PC-9 (cell line): ENCODE results near the gene UNC13C. TPM values are rescaled to one million over a fixed set of nuclear protein-coding genes. Genes with fewer than 3 reads are reported as not detected.

Experiments used
- BruUV-seq: library from RNA; stranded (reverse); fragments of 400-500 nt; replicated peaks from 2 replicates; lab custom pipeline; 2021; lab: Mats Ljungman, UMichigan
- CTCF ChIA-PET: fragments of 300-600 bp; sonication (Branson Sonifier 250); formaldehyde crosslinking; loops from one replicate; lab custom pipeline; 2022; ENCODE audit warnings: antibody characterized with exemption; lab: Charles Lee
- POLR2A ChIA-PET: fragments of 300-600 bp; sonication (Branson Sonifier 250); formaldehyde crosslinking; loops from one replicate; lab custom pipeline; 2022; ENCODE audit warnings: antibody characterized with exemption; ENCODE audit not compliant: unreplicated experiment; lab: Charles Lee
- DNase-seq, 2 experiments: peaks; one replicate each; pipeline versions ENCODE4 v3.0.0 to v3.0.0-alpha.2; 2015 to 2022; ENCODE audit warnings: mixed read lengths in 1 of 2
- H2AFZ ChIP-seq: fragments of 200-600 bp; sonication (generic); 2 replicates; pipeline ENCODE4 v1.8.1; 2017; ENCODE audit warnings: antibody characterized with exemption
- H3F3A ChIP-seq: fragments of 200-600 bp; sonication (generic); 2 replicates; pipeline ENCODE4 v1.8.1; 2017; ENCODE audit warnings: antibody characterized with exemption, mild to moderate bottlenecking, low read depth; ENCODE audit not compliant: insufficient read depth
- H3K27ac ChIP-seq: fragments of 200-600 bp; sonication (generic); 2 replicates; pipeline ENCODE4 v1.6.1; 2016; ENCODE audit warnings: mixed run types
- H3K27me3 ChIP-seq: fragments of 200-600 bp; sonication (generic); 2 replicates; pipeline ENCODE4 v1.6.1; 2016; ENCODE audit warnings: low read depth, mixed run types; ENCODE audit not compliant: insufficient read depth
- H3K36me3 ChIP-seq: fragments of 200-600 bp; sonication (generic); 2 replicates; pipeline ENCODE4 v1.6.1; 2016; ENCODE audit warnings: low read depth, mixed run types
- H3K4me1 ChIP-seq: fragments of 200-600 bp; sonication (generic); replicated peaks from 2 replicates; pipeline ENCODE4 v1.6.1; 2016; ENCODE audit warnings: mixed run types; ENCODE audit not compliant: insufficient read depth
- H3K4me2 ChIP-seq: fragments of 200-600 bp; sonication (generic); 2 replicates; pipeline ENCODE4 v1.6.1; 2017; ENCODE audit warnings: mixed run types
- H3K4me3 ChIP-seq: fragments of 200-600 bp; sonication (generic); 2 replicates; pipeline ENCODE4 v1.6.1; 2016; ENCODE audit warnings: mixed run types
- H3K79me2 ChIP-seq: fragments of 200-600 bp; sonication (generic); 2 replicates; pipeline ENCODE4 v1.6.1; 2017; ENCODE audit warnings: low read depth, mixed run types
- H3K9me2 ChIP-seq: fragments of 200-600 bp; sonication (generic); 2 replicates; pipeline ENCODE4 v1.8.1; 2017; ENCODE audit warnings: mild to moderate bottlenecking; ENCODE audit not compliant: insufficient read depth
- H3K9me3 ChIP-seq: fragments of 200-600 bp; sonication (generic); 2 replicates; pipeline ENCODE4 v1.8.1; 2016; ENCODE audit warnings: low read depth; ENCODE audit not compliant: insufficient read depth
- H4K20me1 ChIP-seq: fragments of 200-600 bp; sonication (generic); 2 replicates; pipeline ENCODE4 v1.8.1; 2017; ENCODE audit not compliant: insufficient read depth
- CTCF ChIP-seq: fragments of 200-600 bp; sonication (generic); conservative IDR thresholded peaks from 2 replicates; pipeline ENCODE4 v1.6.1; 2017; ENCODE audit warnings: mixed run types, antibody characterized with exemption, mild to moderate bottlenecking, moderate library complexity
- EZH2 ChIP-seq: fragments of 200-600 bp; sonication (generic); IDR thresholded peaks from 2 replicates; pipeline ENCODE4 v1.8.0; 2017; ENCODE audit warnings: antibody characterized with exemption, low read depth
- intact Hi-C: fragments of 100-400 bp; cut with micrococcal nuclease; formaldehyde crosslinking; loops from one replicate; pipeline ENCODE4 v1.10.0; 2022; ENCODE audit not compliant: unreplicated experiment
- total RNA-seq: library from RNA; stranded (reverse); gene quantifications from 2 replicates; pipeline ENCODE4 v1.2.3, GENCODE V29; 2021

UNC13C gene
- total RNA-seq, 1 experiment from 2014 or later = not detected

DNA sequence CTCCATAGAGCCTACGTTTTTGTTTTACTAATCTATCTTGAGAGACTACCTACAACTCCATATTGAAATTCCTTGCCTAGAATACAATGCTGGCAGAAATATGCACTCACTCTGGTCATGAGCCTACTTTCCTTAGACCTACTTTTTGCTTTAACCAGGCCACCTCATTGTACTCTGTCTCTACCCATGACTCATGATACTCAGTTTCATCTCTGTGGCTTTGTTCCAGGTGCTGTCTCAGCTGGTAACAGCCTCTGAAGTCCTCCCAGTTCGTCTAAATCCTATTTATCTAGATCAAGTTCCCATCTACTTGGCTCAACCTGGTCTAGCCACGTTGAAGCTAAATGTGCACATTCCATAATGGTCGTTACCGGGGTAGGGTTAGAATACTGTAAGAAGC lies 682.1 kb downstream of the UNC13C start:
- Histone ChIP-seq H3F3A (no peaks in the 10 kb centered on the region), H3K4me1 (no peaks in the 10 kb centered on the region), H3K27me3 (no peaks in the 10 kb centered on the region), H3K27ac (no peak overlapping the region), H3K4me2 (no peak overlapping the region), H3K4me3 (no peak overlapping the region), H3K9me3 (no peaks in the 10 kb centered on the region), H2AFZ (no peak overlapping the region), H3K79me2 (no peaks in the 10 kb centered on the region), H3K9me2 (no peaks in the 10 kb centered on the region), H3K36me3 (no peaks in the 10 kb centered on the region), H4K20me1 (no peaks in the 10 kb centered on the region)
- POLR2A ChIA-PET = no interaction called here
- no TSS peak for BruUV-seq
- intact Hi-C loops = no loop called here
- no peak for DNase-seq
- TF ChIP-seq CTCF = no peak
- no peak for TF ChIP-seq EZH2
- CTCF ChIA-PET = no interaction called here

- intact Hi-C loops = no loop called here
Observed at GRCh38 chr15:54675241-54675640, 697.0 kb downstream of the UNC13C start.

GRCh38 chr15:54681584-54681983 lies 703.3 kb downstream of the UNC13C start:
- no peaks in the 10 kb centered on the region for H4K20me1 ChIP-seq
- no TSS peak for BruUV-seq
- H3K9me3 ChIP-seq = no peaks in the 10 kb centered on the region
- H3K4me3 ChIP-seq = no peak overlapping the region
- no peaks in the 10 kb centered on the region for H3K9me2 ChIP-seq
- no peaks in the 10 kb centered on the region for H3K36me3 ChIP-seq
- no peaks in the 10 kb centered on the region for H3K79me2 ChIP-seq
- intact Hi-C loops = no loop called here
- TF ChIP-seq EZH2 (no peak), CTCF (no peak)
- no peaks in the 10 kb centered on the region for H3K4me1 ChIP-seq
- CTCF ChIA-PET = no interaction called here
- no peaks in the 10 kb centered on the region for H3K27me3 ChIP-seq
- no peak overlapping the region for H3K4me2 ChIP-seq
- H3K27ac ChIP-seq = no peak overlapping the region
- no peak for DNase-seq
- POLR2A ChIA-PET = no interaction called here
- H2AFZ ChIP-seq = no peak overlapping the region
- H3F3A ChIP-seq = no peaks in the 10 kb centered on the region

More at GRCh38 chr15:54675241-54675640, 697.0 kb downstream of the UNC13C start:
- Histone ChIP-seq H3K4me1 (no peaks in the 10 kb centered on the region), H3K27ac (no peak overlapping the region), H3K9me3 (no peaks in the 10 kb centered on the region), H3K4me2 (no peak overlapping the region), H3F3A (no peaks in the 10 kb centered on the region), H3K36me3 (no peaks in the 10 kb centered on the region), H2AFZ (no peak overlapping the region), H4K20me1 (no peaks in the 10 kb centered on the region), H3K27me3 (no peaks in the 10 kb centered on the region), H3K9me2 (no peaks in the 10 kb centered on the region), H3K4me3 (no peak overlapping the region), H3K79me2 (no peaks in the 10 kb centered on the region)
- no TSS peak for BruUV-seq
- ChIA-PET CTCF (no interaction called here), POLR2A (no interaction called here)
- no peak for TF ChIP-seq EZH2
- TF ChIP-seq CTCF = no peak
- DNase-seq = no peak

Other genes with a start within 250 kb of the UNC13C start
- 1.8 and 1.9 TPM in 2 replicates for gene WDR72, start 218.8 kb upstream of the UNC13C start, total RNA-seq